H9 (cell line): ENCODE results near the gene AP4E1. TPM values are rescaled to one million over a fixed set of nuclear protein-coding genes. Genes with fewer than 3 reads are reported as not detected.

Experiments
- DNase-seq: peaks from one replicate; pipeline ENCODE4 v3.0.0-alpha.2; 2017
- H2AFZ ChIP-seq: one replicate; pipeline ENCODE4 v1.6.1; 2013; ENCODE audit warnings: mild to moderate bottlenecking, low read length, control low read depth, moderate library complexity
- H2AK5ac ChIP-seq: 2 replicates; pipeline ENCODE4 v1.6.1; 2013; ENCODE audit warnings: low read length, control low read depth, mixed read lengths; ENCODE audit not compliant: insufficient read length
- H2BK120ac ChIP-seq: one replicate; pipeline ENCODE4 v1.6.1; 2013; ENCODE audit warnings: low read depth, mild to moderate bottlenecking, low read length, control low read depth, inconsistent platforms; ENCODE audit not compliant: poor library complexity, severe bottlenecking
- H2BK12ac ChIP-seq: 2 replicates; pipeline ENCODE4 v1.6.1; 2013; ENCODE audit warnings: low read length, control low read depth, mixed read lengths, low read depth; ENCODE audit not compliant: insufficient read length
- H2BK15ac ChIP-seq: 2 replicates; pipeline ENCODE4 v1.6.1; 2013; ENCODE audit warnings: low read depth, low read length, control low read depth
- H2BK20ac ChIP-seq: one replicate; pipeline ENCODE4 v1.6.1; 2013; ENCODE audit warnings: low read depth, mild to moderate bottlenecking, low read length, control low read depth, inconsistent platforms; ENCODE audit not compliant: poor library complexity, severe bottlenecking
- H2BK5ac ChIP-seq: 2 replicates; pipeline ENCODE4 v1.6.1; 2013; ENCODE audit warnings: low read length, control low read depth, mixed read lengths; ENCODE audit not compliant: insufficient read length
- H3K14ac ChIP-seq: 2 replicates; pipeline ENCODE4 v1.6.1; 2013; ENCODE audit warnings: low read length, control low read depth; ENCODE audit not compliant: insufficient read depth
- H3K18ac ChIP-seq: 2 replicates; pipeline ENCODE4 v1.6.1; 2013; ENCODE audit warnings: low read depth, mild to moderate bottlenecking, mixed read lengths, low read length, control low read depth; ENCODE audit not compliant: insufficient read length
- H3K23ac ChIP-seq: 2 replicates; pipeline ENCODE4 v1.6.1; 2013; ENCODE audit warnings: low read length, control low read depth, mixed read lengths, low read depth; ENCODE audit not compliant: insufficient read length
- H3K23me2 ChIP-seq: 2 replicates; pipeline ENCODE4 v1.6.1; 2013; ENCODE audit warnings: low read depth, mild to moderate bottlenecking, mixed read lengths, low read length, control low read depth; ENCODE audit not compliant: insufficient read length, poor library complexity, severe bottlenecking
- H3K27ac ChIP-seq: 2 replicates; pipeline ENCODE4 v1.5.1; 2013; ENCODE audit warnings: low read length, control low read depth, mixed read lengths, low read depth; ENCODE audit not compliant: insufficient read length
- H3K27me3 ChIP-seq: 2 replicates; pipeline ENCODE4 v1.6.1; 2013; ENCODE audit warnings: low read length, control low read depth, inconsistent platforms; ENCODE audit not compliant: insufficient read depth
- H3K4ac ChIP-seq: 2 replicates; pipeline ENCODE4 v1.6.1; 2013; ENCODE audit warnings: low read depth, mild to moderate bottlenecking, control low read depth, inconsistent platforms, low read length, moderate library complexity
- H3K4me1 ChIP-seq: 2 replicates; pipeline ENCODE4 v1.6.1; 2013; ENCODE audit warnings: low read length, control low read depth, inconsistent platforms; ENCODE audit not compliant: insufficient read depth
- H3K4me2 ChIP-seq: 2 replicates; pipeline ENCODE4 v1.6.1; 2013; ENCODE audit warnings: low read length, control low read depth, mixed read lengths; ENCODE audit not compliant: insufficient read length, insufficient read depth
- H3K56ac ChIP-seq: 2 replicates; pipeline ENCODE4 v1.6.1; 2013; ENCODE audit warnings: low read depth, mild to moderate bottlenecking, mixed read lengths, low read length, control low read depth; ENCODE audit not compliant: insufficient read length
- H3K79me1 ChIP-seq: 2 replicates; pipeline ENCODE4 v1.6.1; 2013; ENCODE audit warnings: low read depth, mild to moderate bottlenecking, moderate library complexity, low read length, control low read depth, inconsistent platforms; ENCODE audit not compliant: insufficient read depth, poor library complexity, severe bottlenecking
- H3K79me2 ChIP-seq: 2 replicates; pipeline ENCODE4 v1.6.1; 2013; ENCODE audit warnings: low read length, control low read depth, inconsistent platforms; ENCODE audit not compliant: insufficient read depth
- H3K9ac ChIP-seq: 2 replicates; pipeline ENCODE4 v1.6.1; 2013; ENCODE audit warnings: low read length, control low read depth, mixed read lengths; ENCODE audit not compliant: insufficient read length; ENCODE audit errors: extremely low read depth
- H3K9me3 ChIP-seq: one replicate; pipeline ENCODE4 v1.6.1; 2013; ENCODE audit warnings: low read depth, low read length, inconsistent platforms; ENCODE audit not compliant: control insufficient read depth
- H3T11ph ChIP-seq: one replicate; pipeline ENCODE4 v1.6.1; 2013; ENCODE audit warnings: mild to moderate bottlenecking, low read length, control low read depth, inconsistent platforms
- H4K20me1 ChIP-seq: one replicate; pipeline ENCODE4 v1.6.1; 2013; ENCODE audit not compliant: control insufficient read depth, insufficient read length, insufficient read depth
- H4K5ac ChIP-seq: 2 replicates; pipeline ENCODE4 v1.6.1; 2013; ENCODE audit warnings: low read depth, mild to moderate bottlenecking, mixed read lengths, low read length, control low read depth; ENCODE audit not compliant: insufficient read length
- H4K8ac ChIP-seq: replicated peaks from 2 replicates; pipeline ENCODE4 v1.6.1; 2013; ENCODE audit warnings: low read length, control low read depth, mixed read lengths, low read depth; ENCODE audit not compliant: insufficient read length
- H4K91ac ChIP-seq: 2 replicates; pipeline ENCODE4 v1.6.1; 2013; ENCODE audit warnings: low read depth, mild to moderate bottlenecking, moderate library complexity, mixed read lengths, low read length, control low read depth; ENCODE audit not compliant: insufficient read length
- H3K27ac Mint-ChIP-seq, 3 experiments: 2 replicates in 2 of 3; 3 replicates in 1 of 3; pipeline ENCODE4 v1.8.0; 2020 to 2021; ENCODE audit warnings: mixed read lengths in 3 of 3, mild to moderate bottlenecking in 1 of 3, moderate library complexity in 1 of 3
- H3K27me3 Mint-ChIP-seq: 2 replicates; pipeline ENCODE4 v1.8.0; 2021; ENCODE audit warnings: low read depth, mild to moderate bottlenecking, moderate library complexity, mixed read lengths
- H3K36me3 Mint-ChIP-seq, 3 experiments: 2 replicates in 2 of 3; 3 replicates in 1 of 3; pipeline ENCODE4 v1.8.0; 2020 to 2021; ENCODE audit warnings: low read depth in 3 of 3, mixed read lengths in 3 of 3; ENCODE audit not compliant: insufficient read depth in 1 of 3
- H3K4me1 Mint-ChIP-seq, 2 experiments: 2 replicates each; pipeline ENCODE4 v1.8.0; 2020; ENCODE audit warnings: mixed read lengths in 2 of 2
- H3K4me3 Mint-ChIP-seq, 2 experiments: 2 replicates in 1 of 2; 3 replicates in 1 of 2; pipeline ENCODE4 v1.8.0; 2020 to 2021; ENCODE audit warnings: mild to moderate bottlenecking in 2 of 2, mixed read lengths in 2 of 2, moderate library complexity in 1 of 2
- H3K9me3 Mint-ChIP-seq, 2 experiments: 2 replicates in 1 of 2; 3 replicates in 1 of 2; pipeline ENCODE4 v1.8.0; 2020; ENCODE audit warnings: mild to moderate bottlenecking in 2 of 2, mixed read lengths in 2 of 2, moderate library complexity in 1 of 2
- WGBS: extraction: QIAGEN DNeasy Blood & Tissue Kit; methylation state at CpG from one replicate; pipeline ENCODE4 v1.1.7; 2013; ENCODE audit warnings: missing lambda C conversion rate, low lambda C conversion rate, mixed read lengths; ENCODE audit not compliant: insufficient read length; ENCODE audit errors: extremely low coverage; 5-methylcytosine and 5-hydroxymethylcytosine counted together
- total RNA-seq: library from RNA; stranded (reverse); gene quantifications from 2 replicates; pipeline ENCODE4 v1.2.1, GENCODE V29; 2021
- TF ChIP-seq, protein P1 (sequence below): fragments of 200-600 bp; sonication (generic); conservative IDR thresholded peaks from 3 replicates; pipeline ENCODE4 v1.8.0; 2021; ENCODE audit warnings: antibody characterized with exemption, mild to moderate bottlenecking

The AP4E1 gene
- total RNA-seq, 1 experiment from 2014 or later: 13.8 TPM

DNA sequence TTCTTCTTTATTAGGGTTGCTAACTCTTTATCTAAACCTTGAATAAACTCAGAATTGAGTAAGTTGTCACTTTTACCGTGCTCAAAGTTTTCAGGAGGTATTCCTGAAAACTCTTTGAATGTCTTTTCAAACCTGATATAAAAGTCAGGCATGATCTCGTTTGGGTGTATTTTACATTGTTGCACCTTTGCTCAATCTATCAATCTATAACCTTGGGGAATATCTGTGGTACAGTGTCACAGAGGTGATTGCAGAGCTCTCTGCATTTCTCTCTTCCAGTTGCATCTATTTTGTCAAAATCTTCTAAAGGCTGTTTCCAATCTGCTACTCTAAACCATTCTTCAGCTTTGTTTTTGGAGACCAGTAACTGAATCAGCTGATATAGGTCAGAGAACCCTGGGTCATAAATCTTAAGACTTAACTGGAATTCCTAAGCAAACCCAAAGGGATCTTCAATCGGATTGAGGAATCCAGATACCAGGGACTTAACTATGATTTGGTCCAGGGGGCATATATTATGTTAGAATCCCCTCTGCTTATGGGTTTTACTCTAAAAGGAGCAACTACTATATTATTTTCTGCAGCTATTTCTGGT is 35.6 kb upstream of the AP4E1 start:
- no peak overlapping the region for H2BK120ac ChIP-seq
- H3K56ac ChIP-seq: no peak overlapping the region
- no peaks in the 10 kb centered on the region for H4K20me1 ChIP-seq
- no peak overlapping the region for H2BK5ac ChIP-seq
- H3K79me2 ChIP-seq: no peaks in the 10 kb centered on the region
- H3K18ac ChIP-seq: no peak overlapping the region
- no peaks in the 10 kb centered on the region for H3K9me3 Mint-ChIP-seq
- H3K9ac ChIP-seq: no peak overlapping the region
- H3K27me3 ChIP-seq: no peaks in the 10 kb centered on the region
- no peaks in the 10 kb centered on the region for H3K23me2 ChIP-seq
- TF ChIP-seq, protein P1, sequence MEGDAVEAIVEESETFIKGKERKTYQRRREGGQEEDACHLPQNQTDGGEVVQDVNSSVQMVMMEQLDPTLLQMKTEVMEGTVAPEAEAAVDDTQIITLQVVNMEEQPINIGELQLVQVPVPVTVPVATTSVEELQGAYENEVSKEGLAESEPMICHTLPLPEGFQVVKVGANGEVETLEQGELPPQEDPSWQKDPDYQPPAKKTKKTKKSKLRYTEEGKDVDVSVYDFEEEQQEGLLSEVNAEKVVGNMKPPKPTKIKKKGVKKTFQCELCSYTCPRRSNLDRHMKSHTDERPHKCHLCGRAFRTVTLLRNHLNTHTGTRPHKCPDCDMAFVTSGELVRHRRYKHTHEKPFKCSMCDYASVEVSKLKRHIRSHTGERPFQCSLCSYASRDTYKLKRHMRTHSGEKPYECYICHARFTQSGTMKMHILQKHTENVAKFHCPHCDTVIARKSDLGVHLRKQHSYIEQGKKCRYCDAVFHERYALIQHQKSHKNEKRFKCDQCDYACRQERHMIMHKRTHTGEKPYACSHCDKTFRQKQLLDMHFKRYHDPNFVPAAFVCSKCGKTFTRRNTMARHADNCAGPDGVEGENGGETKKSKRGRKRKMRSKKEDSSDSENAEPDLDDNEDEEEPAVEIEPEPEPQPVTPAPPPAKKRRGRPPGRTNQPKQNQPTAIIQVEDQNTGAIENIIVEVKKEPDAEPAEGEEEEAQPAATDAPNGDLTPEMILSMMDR: no peak
- H3K27ac ChIP-seq: no peak overlapping the region
- H3K79me1 ChIP-seq: no peaks in the 10 kb centered on the region
- no peak overlapping the region for H2BK15ac ChIP-seq
- H3K9me3 ChIP-seq: no peaks in the 10 kb centered on the region
- no peak overlapping the region for H2AK5ac ChIP-seq
- H3K27ac Mint-ChIP-seq: no peak overlapping the region
- H3K4me3 Mint-ChIP-seq: no peak overlapping the region
- no CpG with 5 or more reads among the region's 3 CpGs for WGBS
- no peak overlapping the region for H3K4me2 ChIP-seq
- no peak overlapping the region for H2BK12ac ChIP-seq
- H2BK20ac ChIP-seq: no peak overlapping the region
- no peak overlapping the region for H3K23ac ChIP-seq
- peaks cover 5 to 7% of the 10 kb centered on the region in 2 experiments for H3K4me1 Mint-ChIP-seq
- no peak overlapping the region for H4K91ac ChIP-seq
- no peaks in the 10 kb centered on the region; the same call in 1 of the 2 replicates for H3K4me1 ChIP-seq
- H3K36me3 Mint-ChIP-seq: no peaks in the 10 kb centered on the region
- H2AFZ ChIP-seq: no peak overlapping the region
- peaks cover 2% of the 10 kb centered on the region; the same call in 1 of the 2 replicates for H3K27me3 Mint-ChIP-seq
- H4K8ac ChIP-seq: no peak overlapping the region
- no peak overlapping the region for H3K4ac ChIP-seq
- DNase-seq: no peak
- H3T11ph ChIP-seq: no peak overlapping the region
- H4K5ac ChIP-seq: no peak overlapping the region
- no peak overlapping the region for H3K14ac ChIP-seq
